OCI-LY1 (cell line): ENCODE measurements around the gene BRD1.

Experiments used
- CTCF ChIP-seq: fragments of 200-600 bp; sonication (generic), shearing (Covaris generic); IDR thresholded peaks from 2 replicates; pipeline ENCODE4 v1.5.1; 2017; ENCODE audit warnings: mild to moderate bottlenecking, antibody characterized with exemption, low read length, moderate library complexity, mixed read lengths
- EZH2 ChIP-seq: fragments of 200-600 bp; sonication (generic), shearing (Covaris generic); IDR thresholded peaks from 2 replicates; pipeline ENCODE4 v1.8.0; 2017; ENCODE audit warnings: borderline replicate concordance, mixed run types, mild to moderate bottlenecking, antibody characterized with exemption, low read length, moderate library complexity, mixed read lengths

DNA sequence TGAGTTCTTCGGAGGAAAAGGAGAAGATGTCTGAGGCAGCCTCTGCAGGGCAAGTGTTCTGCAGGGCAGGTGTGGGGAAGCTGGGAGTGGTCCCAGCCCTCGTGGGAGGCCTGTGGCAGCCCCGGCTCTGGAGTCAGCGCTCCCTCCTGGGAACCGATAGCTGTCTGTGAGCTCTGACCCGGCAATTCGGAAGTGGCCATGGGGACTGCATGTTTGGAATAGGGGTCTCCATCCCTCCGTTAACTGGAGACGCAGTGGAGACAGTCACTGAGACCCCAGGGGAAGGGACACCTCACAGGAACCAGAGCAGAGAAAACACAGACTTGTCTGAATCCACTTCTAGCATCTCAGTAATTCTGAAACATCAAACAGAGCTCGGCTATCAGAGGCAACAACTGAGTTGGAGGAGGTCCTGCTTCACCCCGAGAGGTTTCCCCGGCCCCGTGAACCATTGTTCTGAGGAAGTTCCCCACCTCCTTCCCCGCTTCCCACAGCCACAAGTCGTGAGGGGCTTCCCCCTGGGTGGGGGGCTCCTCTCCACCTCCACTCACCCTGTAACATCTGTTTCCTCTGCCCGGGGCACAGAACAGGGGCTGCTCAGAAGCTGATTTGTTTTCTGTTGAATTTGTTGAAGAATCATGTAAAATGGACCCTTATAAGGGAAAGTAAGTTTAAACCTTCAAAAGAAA lies 99.6 kb downstream of the BRD1 start:
- TF ChIP-seq CTCF = no peak
- no peak for TF ChIP-seq EZH2
